Endothelial cell of hepatic sinusoid (primary cell): ENCODE results near the gene DGUOK.
"Not testable (repeated sequence)": the region's sequence is repeated elsewhere in the genome, so short reads cannot be mapped to it uniquely, and the experiment has no call there.

Experiments used
- in situ Hi-C: cut with HindIII; loops from 2 replicates; pipeline ENCODE4 v1.10.0; 2017; ENCODE audit warnings: low sequenced_read_pairs

DGUOK gene

DNA sequence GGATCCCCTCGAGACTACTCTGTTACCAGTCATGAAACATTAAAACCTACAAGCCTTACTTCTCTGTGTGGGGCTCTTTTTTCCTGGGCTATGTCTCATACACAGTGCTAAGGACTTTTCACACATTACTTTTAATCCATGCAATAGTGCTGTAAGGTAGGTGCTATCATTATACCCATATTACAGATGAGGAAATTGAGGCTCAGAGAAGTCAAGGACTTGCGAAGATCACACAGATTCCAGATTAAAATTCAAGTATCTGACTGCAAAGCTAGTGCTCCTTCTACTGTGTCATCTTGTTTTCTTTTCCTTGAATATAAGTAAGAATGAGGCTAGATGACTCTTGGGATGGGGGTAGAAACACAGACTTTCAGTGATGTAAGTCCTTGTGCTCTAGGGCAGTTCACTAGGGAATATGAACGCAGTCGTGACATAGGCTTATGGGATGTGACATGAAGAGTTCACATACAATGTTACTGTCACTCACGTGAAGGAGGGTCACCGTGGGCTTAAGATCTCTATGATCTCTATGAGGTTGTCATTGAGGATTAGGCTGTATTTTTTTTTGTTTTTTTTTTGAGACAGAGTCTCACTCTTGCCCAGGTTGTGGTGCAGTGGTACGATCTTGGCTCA, 7.0 kb upstream of the DGUOK start:
- in situ Hi-C loops: no loop called here

DNA sequence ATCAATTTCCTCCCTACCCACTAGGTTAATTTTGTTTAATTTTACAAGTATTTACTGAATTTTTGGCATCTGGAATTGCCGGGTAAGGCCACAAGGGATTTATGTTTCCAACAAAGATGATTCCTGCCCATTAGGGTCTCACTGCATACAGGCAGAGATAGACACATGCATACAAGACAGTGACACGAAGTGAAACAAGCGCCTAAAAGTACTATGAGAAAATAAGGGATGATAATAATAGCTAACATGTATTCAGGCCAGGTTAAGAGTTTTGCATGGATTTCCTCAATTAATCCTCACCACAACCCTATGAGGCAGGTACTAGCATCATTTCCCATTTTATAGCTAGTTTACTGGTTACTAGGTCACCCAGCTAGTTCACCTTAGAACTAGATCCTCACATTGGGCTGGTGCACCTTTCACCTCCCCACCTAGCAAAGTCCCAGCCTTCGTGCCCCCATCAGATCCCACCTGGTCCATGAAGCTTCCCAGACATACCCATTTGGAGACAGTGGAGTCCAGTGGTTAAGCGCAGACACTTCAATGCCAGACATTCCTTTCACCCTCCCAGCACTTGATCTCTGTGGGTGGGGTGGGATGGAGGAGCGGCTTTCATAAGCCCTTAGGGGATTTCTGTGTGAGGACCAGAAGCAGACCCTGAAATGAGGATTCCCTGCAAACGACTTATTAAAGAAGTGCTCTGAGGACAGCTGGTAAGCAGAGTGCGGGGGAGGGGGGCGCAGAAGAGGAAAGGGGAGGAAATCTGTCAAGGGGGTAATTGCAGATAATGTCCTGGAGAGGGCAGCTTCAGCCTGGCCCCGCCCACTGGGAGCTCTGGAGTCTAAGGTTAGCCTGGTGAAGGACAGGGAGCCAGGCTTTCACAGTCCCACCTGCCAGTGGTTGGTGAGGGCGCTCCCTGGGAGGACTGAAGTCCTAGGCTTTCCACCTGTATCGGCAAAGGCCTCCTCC, 5.8 kb upstream of the DGUOK start:
- in situ Hi-C loops: no loop called here

DNA sequence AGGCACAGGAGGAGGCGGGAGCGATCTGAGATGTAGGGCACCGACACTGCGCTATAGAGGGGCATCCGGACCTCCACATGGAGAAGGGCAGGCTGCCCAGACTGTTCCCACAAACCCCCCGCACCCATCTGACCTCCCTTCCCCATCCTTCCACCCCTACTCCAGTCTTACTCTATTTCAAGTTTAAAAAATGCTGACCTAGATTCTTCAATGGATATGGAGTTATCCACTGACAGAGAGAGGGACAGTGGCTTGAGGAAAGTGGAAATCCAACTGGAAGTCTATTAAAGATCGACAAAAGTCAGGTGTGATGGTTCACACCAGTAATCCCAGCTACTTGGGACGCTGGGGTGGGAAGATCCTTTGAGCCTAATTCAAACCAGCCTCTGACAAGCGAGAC, 5.1 kb upstream of the DGUOK start:
- in situ Hi-C loops: no loop called here

DNA sequence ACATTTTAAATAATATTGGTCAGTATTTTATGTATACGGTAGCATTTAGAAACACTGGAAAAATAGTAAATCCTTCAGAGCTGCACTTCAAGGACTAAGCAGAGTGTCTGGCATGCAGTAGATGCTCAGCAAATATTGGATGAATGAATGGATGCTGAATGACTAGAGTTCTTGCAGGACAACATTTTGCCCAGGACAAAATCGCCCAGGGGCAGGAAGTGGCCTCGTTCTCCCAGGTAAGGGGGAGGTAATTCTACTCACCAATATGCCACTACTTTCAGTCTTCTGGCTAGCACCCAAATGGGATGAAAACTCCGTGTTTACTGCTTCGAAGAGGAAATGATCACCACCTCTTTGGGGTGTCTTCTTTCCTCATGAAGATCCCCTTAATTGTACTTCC, 4.0 kb upstream of the DGUOK start:
- in situ Hi-C loops: no loop called here

DNA sequence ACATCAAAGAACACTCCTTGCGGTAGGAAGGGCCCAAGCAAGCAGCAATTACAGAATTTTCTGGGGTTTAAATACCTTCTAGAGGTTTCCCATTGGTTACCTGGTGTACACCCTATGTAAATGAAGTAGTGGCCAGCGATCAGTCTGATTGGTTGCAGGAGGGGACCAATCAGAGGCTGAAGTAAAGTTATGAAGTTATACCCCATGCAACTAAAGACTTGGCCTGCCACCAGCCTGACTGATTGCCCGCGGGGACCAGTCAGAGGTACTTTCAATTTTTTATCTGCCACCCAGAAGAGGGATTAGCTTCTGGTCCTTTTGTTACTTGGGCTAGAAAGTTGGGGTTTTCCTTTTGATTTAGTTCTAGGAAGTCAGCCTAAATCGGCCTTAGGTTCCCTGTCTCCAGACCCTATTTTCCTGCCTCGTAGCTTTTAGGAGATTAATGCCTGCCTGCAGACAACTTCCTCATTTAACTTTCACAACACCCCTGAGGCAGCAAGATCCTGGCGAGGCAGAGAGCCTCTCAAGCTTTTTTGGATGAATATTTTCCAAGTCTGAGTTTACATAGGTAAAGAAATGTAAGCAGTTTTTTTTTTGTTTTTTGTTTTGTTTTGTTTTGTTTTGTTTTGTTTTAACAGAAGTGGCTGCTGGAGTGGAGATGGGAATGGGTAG, 1.5 kb upstream of the DGUOK start:
- in situ Hi-C loops: no loop called here

DNA sequence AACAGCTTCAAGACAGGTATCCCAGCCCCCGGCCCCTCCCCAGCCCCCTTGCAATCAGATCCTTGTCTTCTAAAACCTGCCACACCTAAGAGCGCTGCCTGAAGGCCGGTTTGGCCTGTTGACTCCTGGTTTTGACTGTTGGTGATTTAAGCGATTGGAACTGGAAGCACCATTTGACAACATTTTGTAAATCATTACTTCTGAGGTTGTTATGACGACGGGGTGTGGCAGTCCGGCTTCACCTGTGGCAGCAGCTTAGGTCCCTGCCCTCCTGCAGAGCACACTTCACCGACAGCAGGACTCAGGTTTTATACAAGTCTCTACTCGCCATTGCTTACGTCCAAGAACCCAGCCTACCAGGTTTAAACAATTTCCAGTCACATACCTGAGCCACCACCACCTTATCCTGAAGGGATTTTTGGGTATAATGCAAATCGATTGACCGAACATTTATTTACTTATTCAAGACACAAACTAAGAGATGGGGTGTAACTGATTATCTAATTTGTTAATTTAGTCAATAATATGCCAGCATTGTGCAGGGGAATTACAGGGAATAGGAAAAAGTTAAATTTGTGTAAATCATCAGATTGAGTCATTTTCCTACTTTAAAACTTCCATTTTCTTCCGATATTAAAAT, 707 bp upstream of the DGUOK start:
- in situ Hi-C loops: no loop called here

DNA sequence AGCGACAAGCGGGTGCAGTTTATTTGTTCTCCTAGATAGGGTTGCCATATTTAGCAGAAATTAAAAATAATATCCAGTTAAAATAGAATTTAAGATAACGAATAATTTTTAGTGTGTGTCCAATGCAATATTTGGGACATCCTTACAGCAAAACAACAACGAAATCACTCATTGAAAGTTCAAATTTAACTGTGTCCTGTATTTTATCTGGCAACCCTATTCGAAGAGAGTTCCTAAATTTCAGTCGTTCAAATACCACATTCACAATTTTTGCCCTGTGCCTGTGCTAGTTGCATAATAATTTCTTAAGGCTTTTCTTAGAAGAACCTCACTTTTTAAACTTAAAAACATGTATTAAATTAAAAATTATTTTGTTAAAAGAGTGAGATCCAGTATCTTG, 664 bp downstream of the DGUOK start:
- in situ Hi-C loops: no loop called here

DNA sequence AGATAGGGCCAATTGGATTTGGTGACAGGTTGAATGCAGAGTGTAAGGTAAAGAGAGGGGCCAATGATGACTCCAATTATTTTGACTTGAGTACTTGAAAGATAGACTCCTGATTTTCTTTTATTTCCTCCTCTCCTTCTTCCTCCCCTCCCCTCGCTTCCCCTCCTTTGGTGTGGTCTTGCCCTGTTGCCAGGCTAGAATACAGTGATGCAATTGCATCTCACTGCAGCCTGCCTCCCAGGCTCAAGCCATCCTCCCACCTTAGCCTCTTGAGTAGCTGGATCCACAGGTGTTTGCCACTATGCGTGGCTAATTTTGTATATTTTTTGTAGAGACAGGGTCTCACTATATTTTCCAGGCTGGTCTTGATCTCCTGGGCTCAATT, 2.3 kb downstream of the DGUOK start:
- in situ Hi-C loops: no loop called here

DNA sequence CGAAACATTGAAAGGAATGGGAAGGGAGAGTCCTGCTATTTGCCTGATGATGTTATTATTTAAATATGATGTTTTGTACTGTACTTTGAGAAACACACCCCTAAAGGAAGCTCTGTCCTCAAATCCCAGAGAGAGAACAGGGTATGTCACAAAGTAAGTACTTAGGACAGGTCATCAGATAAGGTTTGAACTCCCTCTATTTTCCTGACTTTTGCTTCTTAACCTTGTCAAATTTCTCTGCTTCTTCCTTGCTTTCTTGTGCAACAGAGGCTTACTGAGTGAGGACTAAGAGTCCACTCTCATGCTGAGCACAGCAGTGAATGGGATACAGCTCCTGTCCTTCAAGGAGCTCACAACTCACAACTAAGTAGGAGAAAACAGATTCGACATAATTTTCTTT, 3.7 kb downstream of the DGUOK start:
- in situ Hi-C loops: no loop called here

DNA sequence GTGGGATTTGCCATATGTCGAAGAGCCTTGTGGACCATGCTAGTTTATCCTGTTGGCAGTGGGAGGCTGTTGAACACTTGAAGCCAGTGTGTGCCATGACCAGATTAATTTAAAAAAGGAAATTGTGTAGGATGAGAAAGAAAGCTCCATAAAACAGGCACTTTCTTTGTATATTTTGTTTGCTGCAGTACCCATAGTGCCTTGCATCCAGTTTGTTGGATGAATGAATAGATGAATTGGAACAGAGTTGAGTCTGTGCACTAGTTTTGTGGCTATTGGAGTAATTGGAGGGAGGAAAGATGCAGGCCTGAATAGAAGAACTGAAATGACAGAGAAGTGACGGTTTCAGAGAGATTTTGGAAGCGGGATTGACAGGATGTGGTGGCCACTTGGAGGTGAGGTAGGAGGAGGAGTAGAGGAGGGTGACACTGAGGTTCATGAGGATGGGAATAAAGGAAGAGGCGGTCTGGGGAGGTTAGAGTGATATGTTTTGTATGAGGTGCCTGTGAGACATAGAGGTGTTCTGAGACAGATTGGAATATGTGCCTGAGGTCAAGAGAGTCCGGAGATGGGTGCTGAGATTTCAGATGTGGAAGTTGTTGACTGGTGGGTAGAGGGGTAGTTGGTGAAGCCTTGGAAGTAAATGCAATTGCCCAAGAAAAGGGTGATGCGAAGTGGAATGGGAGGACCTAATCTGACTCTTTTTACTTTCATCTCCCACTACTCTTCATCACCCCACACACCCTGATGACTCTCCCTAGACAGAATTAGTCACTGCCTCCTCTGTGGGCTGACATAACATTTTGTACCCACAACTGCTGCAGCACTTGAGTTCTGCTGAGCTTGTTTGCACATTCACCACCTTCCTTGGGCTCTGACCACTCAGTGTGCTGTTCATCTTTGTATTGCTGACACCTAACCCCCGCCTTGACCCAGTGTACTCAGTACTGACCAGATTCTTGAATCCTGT, 5.1 kb downstream of the DGUOK start:
- in situ Hi-C loops: no loop called here

DNA sequence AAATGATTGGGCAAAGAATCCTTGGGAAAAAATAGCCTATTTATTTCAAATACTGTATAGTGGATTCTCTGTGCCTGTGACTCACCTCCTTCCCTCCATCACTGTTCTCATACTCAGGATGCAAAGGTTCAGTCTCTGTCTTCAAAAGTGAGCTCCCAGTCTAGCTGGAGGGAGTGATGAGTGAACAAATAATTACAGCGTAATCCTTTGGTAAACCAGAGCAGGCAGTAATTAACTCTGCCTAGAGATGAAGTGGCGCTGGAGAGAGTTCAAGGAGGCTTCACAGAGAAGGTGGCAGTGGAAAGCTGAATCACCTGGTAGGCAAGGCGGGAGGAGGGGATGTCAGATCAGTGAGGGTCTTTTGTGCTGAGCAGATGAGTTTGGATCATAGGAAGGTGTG, 6.5 kb downstream of the DGUOK start:
- in situ Hi-C loops: no loop called here

DNA sequence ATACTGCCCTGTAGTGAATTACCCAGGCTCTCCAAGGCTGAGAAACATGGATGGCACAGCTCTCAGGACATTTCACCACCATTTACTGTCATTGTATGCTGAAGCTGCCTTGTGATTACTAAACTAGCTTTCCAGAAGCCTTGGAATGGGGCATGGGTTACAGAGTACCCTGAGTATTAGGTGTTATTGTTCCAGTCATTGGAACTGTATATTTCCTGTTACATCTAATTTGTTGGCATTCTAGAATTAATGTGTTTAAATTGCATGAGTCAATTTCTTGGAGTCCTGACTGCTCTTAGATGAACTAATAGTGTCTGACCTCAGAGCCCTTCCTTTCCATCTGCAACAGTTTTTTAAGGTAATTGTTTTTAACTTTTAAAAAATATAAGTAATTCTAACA, 9.0 kb downstream of the DGUOK start:
- in situ Hi-C loops: no loop called here

DNA sequence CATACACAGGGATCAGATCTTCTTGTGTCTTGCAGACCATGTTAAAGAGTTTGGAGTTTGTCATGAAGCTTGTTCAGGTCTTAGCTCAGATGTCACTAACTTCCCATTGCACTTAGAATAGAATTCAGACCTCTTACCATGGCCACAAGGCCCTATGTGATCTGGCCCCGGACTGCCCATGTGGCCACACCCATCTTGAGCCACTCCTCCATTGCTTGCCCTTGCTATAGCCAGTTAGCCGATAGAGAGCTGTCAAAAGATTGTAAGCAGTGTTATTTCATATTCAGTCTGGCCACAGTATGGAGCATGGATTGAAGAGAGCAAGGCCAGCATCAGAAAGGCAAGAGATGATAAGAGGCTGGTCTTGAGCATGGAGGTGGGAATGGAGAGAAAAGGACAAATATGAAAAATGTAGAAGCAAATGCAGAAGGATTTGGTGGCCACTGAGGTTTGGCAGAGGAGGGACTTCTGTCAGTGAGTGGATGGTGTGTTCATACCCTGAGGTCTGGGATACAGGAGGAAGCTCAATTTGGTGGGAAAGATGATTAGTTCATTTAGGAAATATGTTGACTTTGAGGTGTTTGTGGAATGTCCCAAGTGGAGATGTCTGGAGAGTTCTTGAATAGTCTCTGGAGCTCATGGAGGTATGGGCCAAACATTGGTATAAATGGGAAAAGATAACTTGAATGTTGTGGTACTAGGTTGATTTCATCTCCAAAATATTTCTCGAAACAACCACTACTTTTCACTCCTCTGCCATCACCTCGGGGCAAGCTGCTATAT, 10.6 kb downstream of the DGUOK start:
- in situ Hi-C loops: no loop called here

DNA sequence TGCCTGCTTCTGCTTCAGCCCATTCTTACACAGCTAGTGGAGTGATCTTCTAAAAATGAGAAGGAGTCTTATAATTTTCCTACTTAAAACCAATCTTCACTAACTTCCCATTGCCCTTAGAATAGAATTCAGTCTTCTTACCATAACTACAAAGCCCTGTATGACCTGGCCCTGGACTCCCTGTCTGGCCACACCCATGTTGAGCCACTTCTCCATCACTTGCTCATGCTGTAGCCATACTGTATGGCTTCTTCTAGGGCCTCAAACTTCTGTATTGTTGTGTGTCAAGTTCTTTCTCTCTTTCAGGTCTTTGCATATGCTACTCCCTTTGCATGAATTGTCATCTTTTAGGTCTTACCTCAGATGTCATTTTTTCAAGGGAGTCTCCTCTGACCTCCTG, 11.2 kb downstream of the DGUOK start:
- in situ Hi-C loops: no loop called here

DNA sequence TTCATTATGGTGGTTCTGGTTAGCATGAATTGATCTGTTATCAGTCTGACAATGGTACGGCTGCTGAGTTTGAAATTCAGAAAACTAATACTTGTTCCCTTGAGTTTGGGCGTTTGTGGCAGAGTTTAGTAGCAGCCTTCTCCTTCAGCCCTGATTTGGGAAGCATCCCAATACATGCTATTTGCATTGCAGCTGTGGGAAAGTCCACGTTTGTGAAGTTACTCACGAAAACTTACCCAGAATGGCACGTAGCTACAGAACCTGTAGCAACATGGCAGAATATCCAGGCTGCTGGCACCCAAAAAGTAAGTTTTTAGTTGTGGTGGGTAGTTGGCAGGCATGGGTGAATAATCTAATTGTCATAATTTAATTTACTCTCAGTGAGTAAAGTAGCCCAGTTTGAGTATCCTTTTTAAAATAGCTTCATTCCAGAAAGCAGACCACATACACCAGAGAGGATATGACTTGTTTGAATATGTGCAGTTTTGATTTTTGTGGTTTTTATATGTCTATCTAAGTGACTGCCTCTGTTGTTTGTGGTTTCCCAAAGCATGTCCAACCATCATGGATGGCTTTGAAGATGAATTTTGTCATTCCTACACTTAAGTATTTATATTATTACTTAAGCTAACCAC, 12.2 kb downstream of the DGUOK start:
- in situ Hi-C loops: no loop called here

DNA sequence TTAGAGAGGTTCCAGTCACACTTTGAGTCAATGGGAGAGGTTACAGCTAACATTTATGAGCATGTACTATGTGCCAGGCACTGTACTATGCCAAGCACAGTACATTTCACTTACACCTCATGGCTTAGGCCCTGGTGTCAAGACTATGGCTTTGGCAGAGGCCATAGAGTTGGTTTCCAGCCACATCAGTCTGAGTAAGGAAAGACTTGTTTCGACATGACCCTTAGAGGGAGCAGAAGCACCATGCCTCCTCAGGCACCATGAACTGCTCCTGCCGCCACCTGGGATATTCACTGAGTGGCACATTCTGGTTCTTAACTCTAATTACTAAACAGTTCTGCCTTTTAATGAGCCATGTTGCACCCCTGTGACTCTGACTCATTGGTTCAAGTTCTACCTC, 12.7 kb downstream of the DGUOK start:
- in situ Hi-C loops: no loop called here

DNA sequence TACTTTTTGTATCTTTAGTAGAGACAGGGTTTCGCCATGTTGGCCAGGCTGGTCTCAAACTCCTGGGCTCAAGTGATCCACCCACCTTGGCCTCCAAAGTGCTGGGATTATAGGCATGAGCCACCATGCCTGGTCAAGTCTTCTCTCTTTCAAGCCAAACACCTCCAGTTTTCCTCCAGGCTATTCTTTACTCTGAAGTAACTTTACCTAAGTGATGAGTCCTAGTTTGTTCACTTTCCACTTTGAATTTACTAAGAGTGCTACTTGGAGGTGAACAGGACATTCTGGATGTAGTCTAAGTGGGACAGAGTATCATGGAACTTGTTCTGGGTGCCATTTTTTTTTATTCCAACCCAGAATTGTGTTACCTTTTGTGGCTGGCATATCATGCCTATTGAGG, 13.4 kb downstream of the DGUOK start:
- in situ Hi-C loops: not testable (repeated sequence)

DNA sequence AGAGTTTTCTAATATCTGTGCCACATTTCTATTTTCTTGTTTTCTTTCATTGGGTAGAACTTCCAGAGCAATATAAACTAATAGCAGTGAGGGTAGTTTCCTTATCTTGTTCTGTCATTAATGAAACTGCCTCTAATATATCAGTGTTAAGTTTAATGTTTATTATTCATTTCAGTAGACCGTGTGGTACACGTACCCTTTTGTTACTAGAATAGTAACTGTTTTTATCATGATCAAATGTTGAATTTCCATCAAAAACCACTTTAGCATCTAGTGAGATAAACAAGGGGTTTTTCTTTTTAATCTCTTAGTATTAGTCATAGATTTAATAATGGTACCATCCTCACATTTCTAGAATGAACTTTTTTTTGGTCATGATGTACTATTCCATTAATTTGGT, 16.0 kb downstream of the DGUOK start:
- in situ Hi-C loops: no loop called here

DNA sequence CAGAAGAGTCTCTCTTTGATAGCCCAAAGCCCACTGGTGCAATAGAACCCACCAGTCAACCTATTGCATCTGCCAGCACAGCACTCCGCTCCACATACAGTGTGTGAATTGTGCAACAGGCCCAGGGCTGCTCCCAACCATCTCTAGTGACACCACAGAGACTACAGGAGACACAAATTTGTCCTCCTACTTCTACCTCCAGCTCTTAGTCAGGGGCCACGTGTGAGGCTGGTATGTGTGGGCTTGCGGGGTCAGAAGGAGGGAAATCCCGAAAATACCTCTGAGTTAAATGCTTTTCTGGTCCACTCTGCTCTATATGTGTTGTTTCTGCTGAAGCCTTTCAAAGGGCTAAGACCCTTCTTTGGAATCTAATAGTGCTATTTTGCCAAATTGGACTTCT, 18.0 kb downstream of the DGUOK start:
- in situ Hi-C loops: no loop called here
